Mammary epithelial cell (primary cell): ENCODE measurements around the gene RTP3.

Experiments used
- CTCF ChIP-seq, 2 donors: IDR thresholded peaks in 1 of 2; conservative IDR thresholded peaks in 1 of 2; 2 replicates each; pipeline ENCODE4 v1.5.1; 2011 to 2012; ENCODE audit warnings: inconsistent platforms in 2 of 2, low read length in 2 of 2, mild to moderate bottlenecking in 2 of 2, control low read depth in 1 of 2, low read depth in 1 of 2; ENCODE audit not compliant: insufficient read depth in 1 of 2; ENCODE audit errors: extremely low read depth in 1 of 2
- EZH2 ChIP-seq: IDR thresholded peaks from 2 replicates; pipeline ENCODE4 v1.6.1; 2012; ENCODE audit warnings: low read length, inconsistent platforms, borderline replicate concordance

GRCh38 chr3:46497556-46498265, at the start of gene RTP3:
- TF ChIP-seq CTCF (conservative IDR thresholded peaks at IDR 0.05 in 1 of 2, IDR thresholded peaks at IDR 0.05 in 1 of 2; ENCODE audit: extremely low read depth in 1 of 2, insufficient read depth in 1 of 2, low read depth in 1 of 2, low read length in 2 of 2), result no peak
- TF ChIP-seq EZH2, result no peak
